Dendritic cell treated with granulocyte-macrophage colony-stimulating factor and Interleukin-4, amounts not matched to agents 40 ng/mL and 50 ng/mL, for 4 days (primary cell): ENCODE results near the gene SH3PXD2A.

Source experiments
- H3K27ac Mint-ChIP-seq: one replicate; pipeline ENCODE4 v1.8.0; 2022; ENCODE audit warnings: mild to moderate bottlenecking, mixed read lengths
- H3K27me3 Mint-ChIP-seq: one replicate; pipeline ENCODE4 v1.8.0; 2022; ENCODE audit warnings: mild to moderate bottlenecking, mixed read lengths
- H3K36me3 Mint-ChIP-seq: one replicate; pipeline ENCODE4 v1.8.0; 2022; ENCODE audit warnings: low read depth, mixed read lengths
- H3K4me1 Mint-ChIP-seq: one replicate; pipeline ENCODE4 v1.8.0; 2022; ENCODE audit warnings: low read depth, mixed read lengths
- H3K4me3 Mint-ChIP-seq: one replicate; pipeline ENCODE4 v1.8.0; 2022; ENCODE audit warnings: mild to moderate bottlenecking, moderate library complexity, mixed read lengths
- H3K9me3 Mint-ChIP-seq: one replicate; pipeline ENCODE4 v1.8.0; 2022; ENCODE audit warnings: mixed read lengths
- intact Hi-C: fragments of 100-400 bp; cut with micrococcal nuclease; formaldehyde crosslinking; loops from one replicate; pipeline ENCODE4 v1.15.0; 2022

The SH3PXD2A gene

DNA sequence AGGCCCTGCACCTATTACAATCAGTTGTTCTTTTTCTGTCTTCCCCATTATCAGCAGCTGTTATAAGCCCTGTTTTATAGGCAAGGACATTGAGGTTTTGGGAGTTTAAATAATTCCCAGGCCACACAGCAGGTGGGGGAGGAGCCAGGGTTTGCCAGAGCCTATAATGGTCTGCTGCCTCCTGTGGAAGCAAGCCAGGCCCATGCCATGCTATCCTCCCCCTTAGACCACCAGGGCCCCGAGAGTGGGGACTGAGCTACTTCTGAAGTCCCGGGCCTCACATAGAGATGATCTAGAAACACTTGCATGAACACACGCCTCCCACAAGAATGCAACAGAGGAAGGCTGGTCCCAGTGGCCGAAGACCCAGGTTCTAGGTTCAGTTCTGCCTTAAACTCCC, 141.7 kb downstream of the SH3PXD2A start:
- H3K36me3 Mint-ChIP-seq = no peaks in the 10 kb centered on the region
- H3K9me3 Mint-ChIP-seq = no peaks in the 10 kb centered on the region
- H3K4me1 Mint-ChIP-seq = no peaks in the 10 kb centered on the region
- H3K27me3 Mint-ChIP-seq = peaks cover 5% of the 10 kb centered on the region
- no peak overlapping the region for H3K27ac Mint-ChIP-seq
- no peak overlapping the region for H3K4me3 Mint-ChIP-seq
- intact Hi-C loops = loop anchor here (1.0 kb wide), 2 partner anchors 146 to 171 kb away; no protein-coding TSS in a partner anchor

DNA sequence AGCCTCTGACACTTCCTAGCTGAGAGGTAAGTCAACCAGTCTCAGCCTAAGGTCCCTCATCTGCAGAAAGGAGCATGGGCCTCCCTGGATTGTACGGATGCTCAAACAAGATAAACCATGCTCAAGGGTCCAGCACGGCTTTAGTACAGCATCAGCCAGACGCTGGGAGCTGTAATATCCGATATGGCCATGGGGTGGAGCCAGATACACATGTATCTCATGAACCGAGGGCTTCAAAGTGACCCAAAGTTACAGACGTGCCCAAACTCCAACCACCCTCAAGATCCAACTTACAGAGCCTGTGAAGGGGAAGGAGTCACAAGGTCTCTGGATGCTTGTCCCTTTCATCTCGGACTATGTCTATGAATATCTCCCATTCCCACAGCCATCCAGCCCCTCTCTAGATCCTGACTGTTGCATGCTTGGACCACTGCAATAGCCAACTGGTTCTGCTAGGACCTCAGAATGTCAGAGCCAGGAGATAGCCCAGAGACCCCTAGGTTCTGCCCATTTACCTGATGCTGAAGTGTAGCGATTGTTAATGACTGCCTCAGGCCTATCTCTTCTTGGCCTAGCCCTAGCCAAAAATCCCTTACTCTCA, 142.4 kb downstream of the SH3PXD2A start:
- Mint-ChIP-seq H3K27me3 (peaks cover 5% of the 10 kb centered on the region), H3K9me3 (no peaks in the 10 kb centered on the region), H3K4me1 (no peaks in the 10 kb centered on the region), H3K36me3 (no peaks in the 10 kb centered on the region), H3K27ac (no peak overlapping the region), H3K4me3 (no peak overlapping the region)
- intact Hi-C loops = loop anchor here (1.0 kb wide), 2 partner anchors 146 to 171 kb away; no protein-coding TSS in a partner anchor

DNA sequence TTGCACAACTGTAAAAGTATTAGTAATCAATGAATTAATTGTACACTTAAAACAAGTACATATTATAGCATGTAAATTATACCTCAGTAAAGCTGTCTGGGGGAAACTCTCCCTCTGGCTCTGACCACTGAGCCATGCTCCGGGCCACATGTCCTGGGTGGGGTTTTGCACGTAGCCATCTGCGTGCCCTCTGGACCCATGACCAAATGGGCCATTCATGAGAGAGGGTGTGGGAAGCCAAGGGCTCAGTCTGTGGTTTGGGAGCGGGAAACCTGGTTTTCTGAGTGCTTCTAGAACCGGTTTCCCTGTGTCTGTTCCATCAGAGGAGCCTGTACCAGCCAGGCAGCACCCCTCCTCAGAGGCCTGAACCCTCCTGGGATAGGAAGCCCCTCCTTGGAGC, 143.2 kb downstream of the SH3PXD2A start:
- peaks cover 4% of the 10 kb centered on the region for H3K27me3 Mint-ChIP-seq
- no peaks in the 10 kb centered on the region for H3K9me3 Mint-ChIP-seq
- intact Hi-C loops = no loop called here
- no peaks in the 10 kb centered on the region for H3K36me3 Mint-ChIP-seq
- no peak overlapping the region for H3K27ac Mint-ChIP-seq
- no peak overlapping the region for H3K4me3 Mint-ChIP-seq
- no peaks in the 10 kb centered on the region for H3K4me1 Mint-ChIP-seq

DNA sequence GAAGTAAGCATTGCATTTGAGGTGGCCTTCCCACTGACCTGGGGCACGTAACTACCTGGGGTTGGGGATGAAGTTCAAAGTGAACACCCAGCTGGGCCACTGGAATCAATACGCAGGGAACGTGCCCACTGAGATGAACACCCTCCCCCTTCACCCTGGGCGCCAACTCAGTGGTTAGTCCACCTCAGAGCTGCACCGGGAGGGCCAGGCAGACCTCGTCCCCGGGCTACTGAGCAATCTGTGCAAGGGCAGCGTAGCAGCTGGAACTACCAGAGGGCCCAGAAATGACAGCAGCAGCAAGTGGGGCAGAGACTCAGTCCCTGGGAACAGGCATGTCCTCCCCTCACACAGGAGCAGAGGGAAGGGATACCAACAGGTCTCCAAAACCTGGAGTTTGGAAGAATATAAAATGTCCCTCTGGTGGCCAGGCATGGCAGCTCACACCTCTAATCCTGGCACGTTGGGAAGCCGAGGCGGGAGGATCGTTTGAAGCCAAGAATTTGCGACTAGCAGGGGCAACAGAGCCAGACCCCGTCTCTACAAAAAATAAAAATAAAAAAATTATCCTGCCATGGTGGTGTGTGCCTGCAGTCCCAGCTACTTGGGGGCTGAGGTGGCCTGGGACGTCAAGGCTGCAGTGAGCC, 143.9 kb downstream of the SH3PXD2A start:
- H3K4me3 Mint-ChIP-seq = no peak overlapping the region
- no peak overlapping the region for H3K27ac Mint-ChIP-seq
- H3K4me1 Mint-ChIP-seq = no peaks in the 10 kb centered on the region
- H3K9me3 Mint-ChIP-seq = no peaks in the 10 kb centered on the region
- peaks cover 3% of the 10 kb centered on the region for H3K27me3 Mint-ChIP-seq
- H3K36me3 Mint-ChIP-seq = no peaks in the 10 kb centered on the region
- intact Hi-C loops = no loop called here

DNA sequence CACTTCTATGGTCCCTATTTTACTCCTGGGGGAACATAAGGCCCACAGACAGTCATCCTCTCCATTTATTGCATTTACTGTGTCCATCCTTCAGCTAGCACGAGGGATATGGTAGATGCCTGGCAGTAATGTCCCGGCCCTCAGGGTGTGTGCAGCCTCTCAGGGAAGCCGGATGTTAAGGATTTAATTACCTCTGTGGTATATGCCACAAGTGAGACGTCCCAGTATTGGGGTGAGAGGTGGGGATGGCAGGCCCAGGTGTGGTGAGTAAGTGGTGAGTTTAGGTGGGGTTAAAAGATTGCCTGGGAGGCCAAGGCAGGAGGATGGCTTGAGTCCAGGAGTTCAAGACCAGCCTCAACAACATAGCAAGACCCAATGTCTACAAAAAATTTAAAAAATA, 144.9 kb downstream of the SH3PXD2A start:
- no peak overlapping the region for H3K4me3 Mint-ChIP-seq
- intact Hi-C loops = no loop called here
- H3K36me3 Mint-ChIP-seq = no peaks in the 10 kb centered on the region
- peaks cover 3% of the 10 kb centered on the region for H3K27me3 Mint-ChIP-seq
- no peaks in the 10 kb centered on the region for H3K4me1 Mint-ChIP-seq
- no peak overlapping the region for H3K27ac Mint-ChIP-seq
- no peaks in the 10 kb centered on the region for H3K9me3 Mint-ChIP-seq

DNA sequence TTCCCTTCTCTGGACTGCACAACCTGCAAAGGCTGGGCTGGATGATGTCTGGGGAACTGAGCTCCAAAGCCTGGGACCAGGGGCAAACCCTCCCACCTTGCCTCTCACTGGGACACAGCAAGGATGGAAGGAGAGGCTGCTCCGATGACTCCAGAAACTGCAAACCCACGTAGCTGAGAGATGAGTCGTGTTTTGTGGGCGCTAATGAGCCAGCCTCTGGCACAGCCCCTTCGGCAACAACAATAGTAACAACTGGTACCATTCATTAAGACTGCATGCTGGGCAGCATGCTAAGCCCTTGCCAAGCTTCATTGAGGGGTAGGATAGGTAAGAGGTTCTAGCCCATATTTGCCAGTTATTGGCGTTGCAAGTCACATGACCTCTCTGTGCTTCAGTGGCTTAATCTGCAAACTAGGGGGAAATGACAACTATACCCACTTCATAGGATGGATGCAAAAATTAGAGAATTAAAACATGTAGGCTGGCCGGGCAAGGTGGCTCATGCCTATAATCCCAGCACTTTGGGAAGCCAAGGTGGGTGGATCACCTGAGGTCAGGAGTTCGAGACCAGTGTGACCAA, 145.9 kb downstream of the SH3PXD2A start:
- H3K27ac Mint-ChIP-seq = no peak overlapping the region
- no peaks in the 10 kb centered on the region for H3K36me3 Mint-ChIP-seq
- H3K27me3 Mint-ChIP-seq = peaks cover 3% of the 10 kb centered on the region
- no peak overlapping the region for H3K4me3 Mint-ChIP-seq
- H3K4me1 Mint-ChIP-seq = no peaks in the 10 kb centered on the region
- H3K9me3 Mint-ChIP-seq = no peaks in the 10 kb centered on the region
- intact Hi-C loops = no loop called here

DNA sequence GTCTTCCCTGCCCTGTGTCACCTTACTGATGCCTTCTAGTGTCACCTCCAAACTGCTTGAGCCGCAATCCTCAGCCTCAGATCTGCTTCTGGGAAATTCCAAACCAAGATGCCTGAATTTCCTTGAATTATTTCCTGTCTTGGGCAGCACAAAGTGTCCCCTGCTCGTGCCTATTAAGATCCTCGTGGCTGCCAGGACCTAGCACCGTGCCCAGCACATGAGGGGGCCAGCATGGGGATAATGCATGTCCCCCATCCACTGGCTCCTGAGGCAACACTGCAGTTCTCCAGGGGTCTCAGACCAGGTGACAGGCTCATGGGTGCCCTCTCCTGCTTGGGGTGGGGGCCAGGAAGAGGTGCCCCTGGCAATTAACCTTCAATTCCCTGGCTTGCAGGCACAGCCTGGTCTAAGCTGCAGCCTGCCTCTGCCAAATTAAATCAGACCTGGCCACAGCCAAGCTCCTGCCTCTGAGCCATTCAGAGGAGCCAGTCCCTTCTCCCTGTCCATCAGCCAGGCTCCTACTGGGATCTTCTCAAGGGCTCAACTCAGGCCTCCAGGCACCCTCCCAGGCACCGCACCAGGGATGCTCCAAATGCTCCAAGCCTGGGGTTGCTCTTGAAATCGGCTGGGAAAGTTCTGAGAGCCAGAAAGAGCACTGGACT, 146.6 kb downstream of the SH3PXD2A start:
- Mint-ChIP-seq H3K4me1 (no peaks in the 10 kb centered on the region), H3K4me3 (no peak overlapping the region), H3K27me3 (peaks cover 3% of the 10 kb centered on the region), H3K9me3 (no peaks in the 10 kb centered on the region), H3K36me3 (no peaks in the 10 kb centered on the region), H3K27ac (no peak overlapping the region)
- intact Hi-C loops = no loop called here

DNA sequence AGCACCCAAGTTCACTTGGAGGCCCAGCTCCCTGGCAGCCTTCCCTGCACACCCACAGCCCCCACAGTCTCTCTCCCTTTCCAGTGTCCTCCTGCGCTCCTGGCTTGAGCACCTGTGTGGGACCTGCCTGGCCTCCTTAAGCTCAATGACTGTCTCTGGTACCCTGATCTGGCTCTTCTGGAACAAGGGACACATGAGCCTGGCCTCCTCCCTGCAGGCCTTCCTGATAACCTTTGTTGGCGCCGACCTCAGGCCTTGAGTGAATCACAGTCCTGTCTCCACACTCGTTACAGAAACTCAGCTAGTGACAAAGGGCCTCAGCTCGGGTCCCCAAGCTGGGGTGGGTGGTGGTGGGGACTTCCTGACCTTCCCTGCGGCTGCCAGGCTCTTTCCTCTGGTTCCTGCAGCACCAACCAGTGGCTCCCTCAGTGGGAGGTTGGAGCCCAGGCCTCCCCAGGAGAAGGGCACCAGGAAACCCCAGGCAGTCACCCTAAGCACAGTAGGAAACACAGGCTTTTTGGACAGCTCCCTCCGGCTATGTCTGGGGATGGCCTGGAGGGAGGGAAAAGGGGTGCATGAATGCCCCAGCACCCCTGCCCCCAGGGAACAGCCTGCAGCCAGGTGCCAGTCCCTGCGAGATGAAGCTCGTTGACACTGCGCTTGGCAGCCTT, 147.3 kb downstream of the SH3PXD2A start:
- Mint-ChIP-seq H3K36me3 (no peaks in the 10 kb centered on the region), H3K9me3 (no peaks in the 10 kb centered on the region), H3K27me3 (peaks cover 3% of the 10 kb centered on the region), H3K27ac (no peak overlapping the region), H3K4me3 (no peak overlapping the region), H3K4me1 (no peaks in the 10 kb centered on the region)
- intact Hi-C loops = no loop called here

DNA sequence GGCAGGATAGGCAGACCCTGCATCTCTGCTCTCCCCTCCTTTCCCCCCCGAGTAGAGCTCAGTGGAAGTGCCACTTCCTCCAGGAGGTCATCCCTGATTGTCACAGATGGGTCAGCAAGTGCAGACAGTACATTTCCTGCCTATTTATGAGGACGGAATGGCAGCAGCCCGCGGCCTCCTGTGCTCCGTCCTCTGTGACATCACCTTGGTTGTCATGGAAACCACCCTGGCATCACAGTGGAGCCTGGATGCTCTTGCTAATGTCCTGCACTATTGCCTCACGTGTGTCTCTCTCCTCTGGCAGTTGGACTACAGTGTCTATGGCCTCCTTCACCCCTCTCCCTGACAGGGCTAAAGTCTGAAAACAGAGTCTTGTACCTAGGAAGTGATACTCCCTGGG, 148.6 kb downstream of the SH3PXD2A start:
- Mint-ChIP-seq H3K36me3 (no peaks in the 10 kb centered on the region), H3K9me3 (no peaks in the 10 kb centered on the region), H3K27ac (no peak overlapping the region), H3K4me1 (no peaks in the 10 kb centered on the region), H3K27me3 (peaks cover 3% of the 10 kb centered on the region), H3K4me3 (no peak overlapping the region)
- intact Hi-C loops = no loop called here

DNA sequence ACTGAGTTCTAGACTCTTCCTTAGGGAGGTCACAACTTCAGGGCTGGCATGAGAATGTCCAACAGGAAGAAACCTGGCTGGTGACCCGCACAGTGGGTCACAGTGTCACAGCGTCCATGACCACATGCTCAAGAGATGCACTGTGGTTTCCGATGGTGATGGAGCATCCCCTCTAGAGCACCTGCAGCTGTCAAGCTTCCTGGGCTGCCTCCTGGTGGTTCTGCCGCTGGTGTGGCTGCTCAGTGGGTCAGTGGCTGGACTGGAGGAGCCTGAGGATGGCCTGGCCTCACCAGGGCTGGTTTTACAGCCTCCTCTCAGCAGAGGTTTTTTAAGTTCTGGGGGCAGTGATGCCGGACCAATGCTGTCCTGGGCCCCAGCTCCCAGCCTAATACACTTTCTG, 149.3 kb downstream of the SH3PXD2A start:
- no peaks in the 10 kb centered on the region for H3K27me3 Mint-ChIP-seq
- no peaks in the 10 kb centered on the region for H3K4me1 Mint-ChIP-seq
- no peaks in the 10 kb centered on the region for H3K36me3 Mint-ChIP-seq
- no peaks in the 10 kb centered on the region for H3K9me3 Mint-ChIP-seq
- intact Hi-C loops = no loop called here
- H3K27ac Mint-ChIP-seq = no peak overlapping the region
- no peak overlapping the region for H3K4me3 Mint-ChIP-seq

DNA sequence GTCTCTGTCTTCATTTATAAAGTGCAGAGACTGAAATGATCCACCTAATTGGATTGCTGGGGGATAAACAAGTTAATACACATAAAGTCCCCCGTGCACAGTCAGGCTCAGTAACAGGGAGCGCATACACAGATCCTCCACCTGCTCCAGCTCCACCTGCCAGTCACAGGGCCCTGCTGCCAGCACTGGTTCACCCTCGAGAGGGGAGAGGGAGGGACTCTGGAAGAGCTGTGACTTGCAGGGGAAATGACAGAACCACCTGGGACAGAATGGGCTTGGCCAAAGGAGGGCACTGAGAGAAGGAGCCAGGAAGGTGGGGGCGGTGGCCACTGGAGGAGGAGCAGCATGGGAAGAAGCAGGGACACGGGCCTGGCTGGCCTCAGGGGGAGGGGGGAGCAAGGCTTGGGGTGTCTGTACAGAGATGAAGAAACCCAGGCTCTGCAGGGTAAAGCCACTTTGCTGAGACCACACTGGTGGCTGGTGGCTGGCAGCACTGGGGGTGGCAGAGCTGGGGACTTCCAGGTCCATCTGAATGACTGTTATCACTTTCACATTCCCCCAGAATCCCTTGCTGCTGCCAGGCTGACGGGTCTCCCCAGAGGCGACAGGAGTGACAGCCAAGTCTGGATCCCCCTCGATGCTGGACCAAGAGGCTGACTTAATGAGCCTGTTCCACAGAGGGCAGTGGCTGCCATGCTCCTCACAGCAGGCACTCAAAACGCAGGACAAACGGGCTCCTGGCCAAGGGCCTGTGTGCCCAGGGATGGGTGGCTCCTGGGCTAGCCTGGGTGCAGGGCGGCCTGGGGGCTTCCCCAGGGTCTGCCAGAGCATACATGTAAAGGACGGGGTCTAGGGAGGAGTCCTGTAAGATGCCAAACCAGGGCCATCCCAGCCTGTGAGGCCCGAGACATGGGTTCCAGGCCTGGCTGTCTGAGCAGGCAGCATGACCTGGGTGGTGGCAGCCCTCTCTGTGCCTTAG, 151.1 kb downstream of the SH3PXD2A start:
- Mint-ChIP-seq H3K27ac (no peak overlapping the region), H3K9me3 (no peaks in the 10 kb centered on the region)
- intact Hi-C loops = no loop called here

DNA sequence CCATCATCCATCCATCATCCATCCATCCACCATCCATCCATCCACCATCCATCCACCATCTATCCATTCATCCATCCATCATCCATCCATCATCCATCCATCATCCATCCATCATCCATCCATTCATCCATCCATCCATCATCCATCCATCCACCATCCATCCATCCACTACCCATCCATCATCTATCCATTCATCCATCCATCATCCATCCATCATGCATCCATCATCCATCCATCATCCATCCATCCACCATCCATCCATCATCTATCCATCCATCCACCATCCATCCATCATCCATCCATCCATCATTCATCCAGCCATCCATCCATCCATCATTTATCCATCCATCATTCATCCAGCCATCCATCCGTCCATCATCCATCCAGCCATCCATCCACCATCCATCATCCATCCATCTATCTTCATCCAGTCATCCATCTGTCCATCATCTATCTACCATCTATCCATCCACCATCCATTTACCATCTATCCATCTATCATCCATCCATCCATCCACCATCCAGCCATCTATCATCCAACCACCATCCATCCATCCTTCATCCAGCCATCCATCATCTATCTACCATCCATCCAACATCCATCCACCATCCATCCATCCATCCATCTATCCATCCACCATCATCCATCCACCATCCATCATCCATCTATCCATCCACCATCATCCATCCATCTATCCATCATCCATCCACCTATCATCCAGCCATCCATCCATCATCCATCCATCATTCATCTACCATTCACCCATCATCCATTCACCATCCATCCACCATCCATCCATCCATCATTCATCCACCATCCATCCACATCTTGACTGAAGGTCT, 153.8 kb downstream of the SH3PXD2A start:
- H3K4me3 Mint-ChIP-seq = no peak overlapping the region
- H3K27me3 Mint-ChIP-seq = peaks cover 7% of the 10 kb centered on the region
- intact Hi-C loops = no loop called here
- no peaks in the 10 kb centered on the region for H3K9me3 Mint-ChIP-seq
- peaks cover 3% of the 10 kb centered on the region for H3K4me1 Mint-ChIP-seq
- H3K27ac Mint-ChIP-seq = no peak overlapping the region
- no peaks in the 10 kb centered on the region for H3K36me3 Mint-ChIP-seq

More for the DNA sequence above, 151.1 kb downstream of the SH3PXD2A start:
- Mint-ChIP-seq H3K27me3 (no peaks in the 10 kb centered on the region), H3K4me1 (no peaks in the 10 kb centered on the region), H3K4me3 (no peak overlapping the region), H3K36me3 (no peaks in the 10 kb centered on the region)

DNA sequence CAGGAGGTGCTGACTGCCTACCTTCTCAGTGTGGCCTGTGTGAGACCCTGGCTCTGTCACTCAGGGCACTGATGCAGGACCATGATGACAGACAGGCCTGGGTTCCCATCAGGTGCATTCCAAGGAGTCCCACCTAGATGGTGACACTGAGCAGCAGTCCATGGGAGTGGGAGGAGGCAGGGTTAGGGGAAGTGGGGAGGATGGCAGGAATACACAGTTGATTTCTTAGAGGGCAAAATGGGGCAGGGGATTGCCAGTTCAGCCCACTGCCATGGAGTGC, 155.0 kb downstream of the SH3PXD2A start:
- peaks cover 8% of the 10 kb centered on the region for H3K27me3 Mint-ChIP-seq
- H3K4me3 Mint-ChIP-seq = no peak overlapping the region
- peaks cover 8% of the 10 kb centered on the region for H3K4me1 Mint-ChIP-seq
- intact Hi-C loops = no loop called here
- no peaks in the 10 kb centered on the region for H3K36me3 Mint-ChIP-seq
- H3K27ac Mint-ChIP-seq = no peak overlapping the region
- H3K9me3 Mint-ChIP-seq = no peaks in the 10 kb centered on the region
